ENCODE results near the gene TMPRSS11A.

Gene TMPRSS11A

GRCh38 chr4:67861513-67861912 is 101.8 kb downstream of the TMPRSS11A start:
- no peak for DNase-seq
